GM11168 (cell line): ENCODE data around the gene CDC25C.
"Not testable (repeated sequence)": the region's sequence is repeated elsewhere in the genome, so short reads cannot be mapped to it uniquely, and the experiment has no call there.

Experiments used
- in situ Hi-C: fragments of 300-500 bp; cut with MboI; formaldehyde crosslinking; loops from one replicate; pipeline ENCODE4 v1.12.0; 2022; ENCODE audit warnings: low sequenced_read_pairs; ENCODE audit not compliant: unreplicated experiment

Gene CDC25C

GRCh38 chr5:138282920-138283742 is 48.5 kb downstream of the CDC25C start:
- in situ Hi-C loops = no loop called here

GRCh38 chr5:138280915-138281314 is 50.7 kb downstream of the CDC25C start:
- in situ Hi-C loops = no loop called here

DNA sequence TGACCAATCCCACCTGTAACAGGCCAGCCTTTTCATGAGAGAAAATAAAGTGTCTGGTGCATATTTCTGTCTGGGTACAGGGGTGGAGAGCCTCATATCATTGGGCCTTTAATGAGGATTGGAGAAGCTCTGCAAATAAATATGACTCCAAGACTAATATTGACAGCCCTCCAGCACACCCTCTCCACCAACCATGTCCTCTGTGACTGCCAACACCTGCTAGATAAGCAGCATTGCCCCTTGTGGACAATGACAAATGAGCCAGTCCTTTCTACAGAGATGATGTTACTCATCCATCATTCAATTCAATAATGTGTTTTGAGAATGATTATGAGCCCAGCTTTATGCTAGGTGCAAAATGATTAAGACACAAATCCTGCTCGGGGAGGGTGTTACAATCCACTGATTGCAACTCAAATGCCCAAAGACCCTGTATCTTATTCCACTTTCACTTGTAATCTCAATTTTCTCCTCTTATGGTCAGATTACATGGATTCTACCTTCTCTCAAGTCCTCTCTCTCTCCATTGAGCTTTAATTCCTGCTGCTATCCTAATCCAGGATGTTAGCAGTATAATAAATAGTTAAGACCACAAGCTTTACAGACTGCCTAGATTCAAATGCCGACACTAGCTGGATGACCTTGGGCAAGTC is 55.1 kb downstream of the CDC25C start:
- in situ Hi-C loops = no loop called here

DNA sequence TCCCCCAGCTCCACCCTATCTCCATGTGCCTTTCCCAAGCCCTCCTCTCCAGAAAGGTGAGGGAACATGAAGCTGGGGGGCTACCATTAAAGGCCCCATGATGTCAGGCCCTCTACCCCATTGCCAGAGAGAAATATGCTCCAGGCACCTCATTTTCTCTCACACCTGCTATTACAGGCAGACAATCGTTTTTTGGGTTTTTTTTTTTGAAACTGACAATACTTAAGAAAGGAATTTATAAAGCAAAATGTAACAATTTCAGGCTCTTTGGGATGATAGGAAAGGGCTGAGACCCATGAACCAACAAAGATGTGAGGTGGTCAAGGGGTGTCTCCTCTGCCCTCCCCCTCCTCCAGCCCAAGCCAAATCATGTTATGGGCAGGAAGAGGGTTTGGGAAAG is 55.7 kb downstream of the CDC25C start:
- in situ Hi-C loops = no loop called here

- in situ Hi-C loops = no loop called here
Observed at GRCh38 chr5:138275379-138275782, 56.2 kb downstream of the CDC25C start.

DNA sequence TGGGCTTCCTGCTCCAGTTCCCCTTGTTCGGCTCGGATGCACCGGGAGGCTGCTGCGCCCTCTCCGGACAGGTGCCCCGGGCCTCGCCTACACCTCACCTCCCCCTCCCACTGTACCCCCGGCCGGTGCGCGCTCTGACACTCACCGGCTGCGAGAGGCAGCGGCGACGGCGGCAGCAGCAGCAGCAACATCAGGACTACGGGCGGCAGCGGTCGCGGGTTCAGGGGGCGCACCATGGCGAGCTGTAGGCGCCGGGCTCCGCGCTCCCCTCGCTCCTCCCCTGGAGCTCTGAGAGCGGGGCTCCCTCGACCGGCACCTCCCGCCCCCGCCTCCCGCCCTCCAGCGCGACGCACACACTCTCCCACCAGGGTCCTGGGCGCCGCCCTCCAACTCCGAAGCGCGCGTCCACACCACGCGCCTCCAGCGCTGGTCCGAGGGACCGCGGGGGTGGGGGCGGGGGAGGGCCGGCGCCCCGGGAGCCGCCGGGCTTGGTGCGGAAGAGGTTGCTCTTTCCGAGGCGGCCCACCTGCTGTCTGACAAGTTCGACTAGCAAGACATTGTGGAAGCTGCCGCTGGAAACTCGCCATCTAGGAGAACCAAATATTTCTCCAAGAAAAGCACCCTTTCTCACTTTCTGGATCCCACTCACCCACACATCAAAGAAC is 57.3 kb downstream of the CDC25C start, which contains the start of gene GFRA3:
Gene GFRA3 (minus strand): TSS at position 433 of the 665 bp plus-strand sequence. CDS start 197 bp downstream, at position 236.
- in situ Hi-C loops = no loop called here

GRCh38 chr5:138273834-138274188 is 57.8 kb downstream of the CDC25C start:
- in situ Hi-C loops = no loop called here

DNA sequence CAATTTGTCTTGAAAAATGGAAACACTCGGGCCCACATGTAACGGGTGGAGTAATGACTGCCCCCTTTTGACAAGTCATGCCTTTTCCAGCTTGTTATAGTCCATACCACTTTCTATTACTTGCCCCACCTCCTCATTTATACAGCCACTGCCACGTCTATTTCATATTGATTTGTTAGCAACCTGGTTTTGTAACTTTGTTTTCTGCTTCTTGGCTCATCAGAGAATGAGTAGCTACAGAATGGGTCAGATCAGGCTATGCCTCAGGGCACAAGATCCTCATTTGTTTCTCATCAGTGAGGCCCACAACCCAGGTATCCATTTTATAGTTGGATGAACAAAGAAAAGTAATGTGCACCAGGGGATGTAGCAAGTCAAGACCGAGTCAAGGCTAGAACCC is 58.9 kb downstream of the CDC25C start:
- in situ Hi-C loops = no loop called here

DNA sequence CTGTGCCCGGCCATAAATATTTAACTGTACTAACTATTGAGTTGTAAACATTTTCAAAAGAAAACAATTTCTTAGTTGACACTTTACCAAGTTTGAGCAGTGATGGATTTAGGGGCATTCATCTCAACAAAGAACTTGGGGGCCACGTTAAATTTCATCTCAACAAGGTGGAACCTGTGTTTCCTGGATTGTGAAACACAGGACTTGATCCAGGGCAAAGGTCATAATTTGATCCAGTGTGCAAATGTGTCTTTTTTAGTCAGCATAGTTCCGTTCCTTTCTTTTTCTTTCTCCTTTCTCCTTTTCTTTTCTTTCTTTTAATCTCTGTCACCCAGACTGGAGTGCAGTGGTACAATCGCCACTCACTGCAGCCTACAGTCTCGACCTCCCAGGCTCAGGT is 60.3 kb downstream of the CDC25C start:
- in situ Hi-C loops = no loop called here

- in situ Hi-C loops = no loop called here
Observed at GRCh38 chr5:138264183-138264582, 67.4 kb downstream of the CDC25C start.

DNA sequence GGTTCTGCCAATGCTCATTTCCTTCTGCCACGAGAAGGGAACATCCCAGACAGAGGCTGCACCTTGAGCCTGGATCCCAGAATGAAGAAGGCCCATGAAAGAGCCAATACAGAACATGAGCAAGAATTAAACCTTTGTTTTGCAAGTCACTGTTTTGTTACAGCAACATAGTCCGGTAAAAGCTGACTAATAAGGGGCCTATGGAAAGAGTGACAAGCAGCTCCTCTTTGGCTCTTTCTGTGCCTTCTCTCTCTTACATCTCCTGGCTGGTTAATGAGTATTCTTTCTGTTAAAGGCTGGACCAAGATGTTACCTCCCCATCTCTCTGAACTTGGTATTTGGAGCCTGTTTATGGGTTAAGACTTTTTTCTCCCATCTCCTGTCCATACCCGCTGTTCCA is 68.0 kb downstream of the CDC25C start:
- in situ Hi-C loops = no loop called here

- in situ Hi-C loops = no loop called here
Observed at GRCh38 chr5:138258704-138259292, 72.8 kb downstream of the CDC25C start.

DNA sequence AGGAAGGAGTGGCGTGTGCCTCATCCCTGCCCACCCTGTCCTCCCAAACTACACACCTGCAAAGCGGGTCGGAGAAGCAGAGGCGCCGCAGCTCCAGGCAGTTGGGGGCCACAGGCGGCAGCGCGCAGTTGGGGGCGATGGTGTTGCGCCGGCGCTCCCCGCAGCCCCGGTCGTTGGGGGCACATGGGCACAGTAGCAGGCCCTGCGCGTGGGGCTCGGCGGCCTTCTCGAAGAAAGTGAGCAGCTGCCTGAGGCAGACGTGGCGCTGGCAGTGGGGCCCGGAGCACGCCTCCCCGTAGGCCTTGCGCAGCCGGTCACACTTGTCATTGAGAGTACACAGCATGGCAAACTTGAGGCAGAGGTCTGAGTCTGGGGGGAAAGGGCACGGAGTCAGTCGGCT is 74.0 kb downstream of the CDC25C start:
- in situ Hi-C loops = no loop called here

- in situ Hi-C loops = no loop called here
Observed at GRCh38 chr5:138252944-138253343, 78.7 kb downstream of the CDC25C start.

- in situ Hi-C loops = not testable (repeated sequence)
Observed at GRCh38 chr5:138247800-138248199, 83.8 kb downstream of the CDC25C start.

DNA sequence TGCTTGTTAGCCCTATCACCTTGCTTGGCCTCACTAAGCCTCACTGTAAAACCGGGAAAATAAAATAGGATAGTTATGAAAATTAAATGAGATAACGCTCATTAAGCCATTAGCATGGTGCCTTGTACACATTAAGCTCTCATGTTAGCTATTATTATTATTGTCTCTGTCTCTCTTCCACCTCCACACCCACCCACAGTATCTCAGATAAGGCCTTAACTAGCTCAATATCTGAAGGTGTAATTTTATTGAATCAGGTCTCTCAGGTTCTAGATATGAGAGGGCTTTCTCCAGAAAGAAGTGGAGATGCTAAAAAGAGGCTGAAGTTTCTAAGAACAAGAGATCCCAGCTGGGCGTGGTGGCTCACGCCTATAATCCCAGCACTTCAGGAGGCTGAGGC is 84.8 kb downstream of the CDC25C start:
- in situ Hi-C loops = no loop called here

DNA sequence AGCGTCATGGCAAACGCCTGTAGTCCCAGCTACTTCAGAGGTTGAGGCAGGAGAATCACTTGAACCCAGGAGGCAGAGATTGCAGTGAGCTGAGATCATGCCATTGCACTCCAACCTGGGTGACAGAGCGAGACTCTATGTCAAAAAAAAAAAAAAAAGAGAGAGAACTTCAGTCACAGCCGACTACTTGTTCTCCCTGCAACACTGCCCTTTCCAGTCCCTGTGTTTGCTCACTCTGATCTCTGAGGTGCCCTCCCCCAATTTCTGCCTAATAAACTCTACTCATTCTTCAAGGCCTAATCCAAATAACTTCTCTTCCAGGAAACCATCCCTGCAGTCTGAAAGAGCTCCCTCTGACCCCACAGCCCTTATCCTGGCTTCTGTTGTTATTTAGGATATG is 85.3 kb downstream of the CDC25C start:
- in situ Hi-C loops = no loop called here

GRCh38 chr5:138245717-138246116 is 85.9 kb downstream of the CDC25C start:
- in situ Hi-C loops = no loop called here

DNA sequence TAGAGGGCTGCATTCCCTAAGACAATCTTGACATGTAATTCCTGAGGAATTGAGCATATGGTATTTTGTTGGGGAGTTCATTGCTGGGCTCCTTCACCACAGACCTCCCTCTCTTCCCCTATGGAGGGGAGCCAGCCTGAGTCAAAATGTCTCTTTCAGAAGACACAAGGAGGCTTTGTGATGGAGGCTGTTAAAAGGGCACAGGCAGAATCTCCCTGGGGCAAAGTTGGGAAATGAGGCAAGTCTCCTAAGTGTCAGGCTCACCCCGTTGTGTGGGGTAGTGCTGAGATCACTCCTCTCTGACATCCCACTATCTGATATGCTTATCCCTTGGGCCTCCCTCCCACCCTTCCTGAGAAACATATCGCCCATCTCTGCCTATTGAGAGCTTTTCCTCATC is 87.8 kb downstream of the CDC25C start:
- in situ Hi-C loops = no loop called here

GRCh38 chr5:138241688-138242571 is 89.7 kb downstream of the CDC25C start:
- in situ Hi-C loops = no loop called here
